HG02970 (cell line): ENCODE measurements around the gene ANO10.
"Not testable (repeated sequence)": the region's sequence is repeated elsewhere in the genome, so short reads cannot be mapped to it uniquely, and the experiment has no call there.

Experiments used
- ATAC-seq: cut with Tn5 transposase; IDR thresholded peaks from one replicate; pipeline ENCODE4 v1.9.1; 2021; ENCODE audit warnings: mild to moderate bottlenecking, moderate library complexity, moderate number of reproducible peaks; ENCODE audit not compliant: unreplicated experiment, low FRiP score

ANO10 gene

DNA sequence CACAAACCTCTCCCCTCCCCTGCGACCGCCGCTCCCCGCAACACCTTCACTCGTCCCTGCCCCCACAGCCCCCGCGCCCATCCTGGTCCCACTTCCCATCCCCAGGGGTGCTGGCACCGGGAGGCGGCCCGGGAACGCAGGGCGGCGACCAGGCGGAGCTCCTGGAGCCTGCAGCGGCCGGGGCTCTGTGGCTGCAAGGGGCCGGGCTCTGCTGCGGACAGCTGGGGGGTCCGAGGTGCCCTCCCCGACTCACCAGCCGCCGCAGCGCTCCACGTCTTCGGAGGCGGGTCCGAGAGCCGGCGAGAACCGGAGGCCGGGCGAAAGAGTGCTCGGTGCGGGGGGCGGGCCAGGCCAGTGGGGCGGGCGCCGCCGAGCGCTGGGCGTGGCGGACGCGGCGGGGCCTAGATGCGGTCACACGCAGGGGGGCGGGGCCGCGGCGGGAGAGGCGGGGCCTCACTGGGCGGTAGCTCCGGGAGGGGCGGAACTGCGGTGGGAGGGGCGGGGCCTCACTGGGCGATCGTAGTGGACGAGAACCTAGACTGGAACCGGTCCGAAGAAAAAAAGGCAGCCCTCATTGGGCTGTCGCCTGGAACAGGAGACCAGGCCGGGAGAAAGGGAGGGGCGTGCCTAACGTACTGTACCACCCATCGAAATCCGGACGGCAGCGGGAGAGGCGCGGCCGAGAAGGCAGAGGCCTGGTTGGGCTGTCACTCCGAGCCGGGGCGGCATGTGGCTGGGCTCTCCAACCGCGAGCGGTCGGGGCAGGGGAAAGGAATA is at the start of gene ANO10:
Gene ANO10 (minus strand): TSS at position 356 of the 777 bp plus-strand sequence. CDS start 16,159 bp downstream, outside the sequence.
- peak; percentile 96 for ATAC-seq

DNA sequence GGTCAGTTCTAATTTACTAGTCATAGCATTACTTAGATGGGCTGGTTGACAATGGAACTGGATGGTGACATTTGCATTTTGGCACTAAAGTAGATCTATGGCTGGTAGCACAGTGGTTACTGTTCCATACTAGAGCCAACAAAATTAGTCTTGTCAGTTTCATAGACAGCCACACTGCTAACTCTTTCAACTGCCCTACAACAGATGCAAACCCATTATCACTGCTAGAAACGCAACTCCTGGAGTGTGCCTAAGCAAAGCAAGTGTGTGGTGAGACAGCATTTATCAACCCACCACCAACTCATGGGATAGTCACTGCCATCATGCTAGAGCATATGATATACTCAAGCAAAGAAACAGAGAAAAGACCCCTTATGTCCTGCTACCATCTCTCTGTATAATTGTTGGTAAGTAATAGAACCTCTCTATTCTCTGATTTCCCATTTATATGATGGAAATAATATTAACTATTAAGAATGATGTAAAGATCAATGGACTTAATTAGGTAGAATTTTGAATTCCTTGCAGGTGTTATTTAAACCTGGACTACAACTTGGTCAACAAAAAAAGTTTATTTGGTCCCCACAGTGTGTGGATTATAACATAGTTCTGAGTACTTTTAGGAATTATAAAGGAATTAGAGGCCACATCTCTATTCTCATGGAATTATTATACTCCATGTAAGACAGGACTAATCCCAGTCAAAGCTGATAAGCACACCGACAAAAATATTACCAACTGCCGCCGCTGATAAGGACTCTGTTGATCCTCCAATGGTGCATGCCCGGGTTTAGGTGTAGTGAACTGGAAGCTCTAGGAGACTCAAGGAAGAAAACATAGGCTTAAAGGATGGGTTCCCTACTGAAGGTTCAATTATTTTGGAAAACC is 49.1 kb upstream of the ANO10 start:
- no peak for ATAC-seq

DNA sequence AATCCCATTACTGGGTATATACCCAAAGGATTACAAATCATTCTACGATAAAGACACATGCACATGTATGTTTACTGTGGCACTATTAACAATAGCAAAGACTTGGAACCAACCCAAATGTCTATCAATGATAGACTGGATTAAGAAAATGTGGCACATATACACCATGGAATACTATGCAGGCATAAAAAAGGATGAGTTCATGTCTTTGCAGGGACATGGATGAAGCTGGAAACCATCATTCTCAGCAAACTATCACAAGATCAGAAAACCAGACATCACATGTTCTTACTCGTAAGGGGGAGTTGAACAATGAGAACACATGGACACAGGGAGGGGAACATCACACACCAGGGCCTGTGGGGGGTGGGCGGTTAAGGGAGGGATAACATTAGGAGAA is 43.2 kb upstream of the ANO10 start:
- ATAC-seq, result not testable (repeated sequence)

- ATAC-seq, result not testable (repeated sequence)
These were observed 39.6 kb upstream of the ANO10 start for GRCh38 chr3:43661376-43661775.

DNA sequence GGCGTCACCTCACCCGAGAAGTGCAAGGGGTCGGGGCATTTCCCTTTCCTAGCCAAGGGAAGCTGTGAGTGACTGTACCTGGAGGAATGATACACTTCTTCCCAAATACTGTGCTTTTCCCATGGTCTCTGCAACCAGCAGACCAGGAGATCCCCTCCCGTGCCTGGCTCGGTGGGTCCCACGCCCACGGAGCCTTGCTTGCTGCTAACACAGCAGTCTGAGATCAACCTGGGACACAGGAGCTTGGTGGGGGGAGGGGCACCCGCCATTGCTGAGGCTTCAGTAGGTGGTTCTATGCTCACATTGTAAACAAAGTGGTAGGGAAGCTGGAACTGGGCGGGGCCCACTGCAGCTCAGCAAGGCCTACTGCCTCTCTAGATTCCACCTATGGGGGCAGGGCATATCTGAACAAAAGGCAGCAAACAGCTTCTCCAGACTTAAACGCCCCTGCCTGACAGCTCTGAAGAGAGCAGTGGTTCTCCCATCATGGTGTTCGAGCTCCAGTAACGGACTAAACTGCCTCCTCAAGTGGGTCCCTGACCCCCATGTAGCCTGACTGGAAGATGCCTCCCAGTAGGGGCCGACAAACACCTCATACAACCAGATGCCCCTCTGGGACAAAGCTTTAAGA is 37.6 kb upstream of the ANO10 start:
- no peak for ATAC-seq

DNA sequence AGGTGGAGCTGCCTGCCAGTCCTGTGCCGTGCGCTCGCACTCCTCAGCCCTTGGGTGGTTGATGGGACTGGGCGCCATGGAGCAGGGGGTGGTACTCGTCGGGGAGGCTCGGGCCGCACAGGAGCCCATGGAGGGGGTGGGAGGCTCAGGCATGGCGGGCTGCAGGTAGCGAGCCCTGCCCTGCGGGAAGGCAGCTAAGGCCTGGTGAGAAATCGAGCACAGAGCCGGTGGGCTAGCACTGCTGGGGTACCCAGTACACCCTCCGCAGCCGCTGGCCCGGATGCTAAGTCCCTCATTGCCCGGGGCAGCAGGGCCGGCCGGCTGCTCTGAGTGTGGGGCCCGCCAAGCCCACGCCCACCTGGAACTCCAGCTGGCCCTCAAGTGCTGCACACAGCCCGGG is 34.6 kb upstream of the ANO10 start:
- ATAC-seq, result not testable (repeated sequence)

- ATAC-seq, result no peak
These were observed 28.5 kb upstream of the ANO10 start for GRCh38 chr3:43650345-43650744.

DNA sequence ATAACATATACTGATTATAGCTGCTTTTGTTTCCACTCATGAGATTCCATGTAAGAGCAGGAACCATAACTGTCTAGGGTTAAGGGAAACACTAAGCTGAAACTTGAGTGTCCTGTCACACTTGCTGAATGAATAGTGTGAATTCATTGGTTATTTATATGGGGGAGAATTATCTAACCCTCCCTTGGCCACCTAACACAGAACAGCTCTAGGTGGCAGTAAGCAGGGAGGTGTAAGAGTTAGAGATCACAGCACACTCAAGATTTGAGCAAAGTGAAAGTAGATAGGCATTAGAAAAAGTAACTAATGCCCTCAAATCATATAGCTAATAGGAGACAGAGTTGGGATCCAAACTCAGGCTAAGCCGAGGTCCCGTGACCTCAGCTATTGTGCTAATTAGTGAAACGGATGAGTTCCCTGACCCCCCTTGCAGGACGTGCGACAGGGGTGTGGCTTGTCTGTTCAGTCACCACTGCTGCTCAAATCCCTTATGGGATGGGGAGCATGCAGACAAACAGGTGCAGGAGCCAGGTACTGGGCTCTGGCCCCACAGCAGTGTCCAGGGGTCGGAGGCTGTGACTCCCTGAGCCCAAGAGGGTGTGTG is 27.7 kb upstream of the ANO10 start:
- no peak for ATAC-seq

DNA sequence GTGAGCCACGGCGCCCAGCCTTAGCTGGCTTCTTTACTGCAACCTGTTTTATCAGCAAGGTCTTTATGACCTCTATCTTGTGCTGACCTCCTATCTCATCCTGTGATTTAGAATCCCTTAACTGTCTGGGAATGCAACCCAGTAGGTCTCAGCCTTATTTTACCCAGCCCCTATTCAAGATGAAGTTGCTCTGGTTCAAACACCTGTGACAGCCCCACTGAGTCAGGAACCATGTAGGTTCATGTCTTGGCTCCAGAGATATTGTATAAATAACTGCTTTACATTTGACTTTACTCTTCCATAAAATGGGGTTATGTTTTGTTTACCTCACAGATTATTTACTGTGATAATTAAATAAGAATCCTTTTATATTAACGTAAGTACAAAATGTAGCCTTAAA is 27.1 kb upstream of the ANO10 start:
- no peak for ATAC-seq

- no peak for ATAC-seq
These were observed 25.7 kb upstream of the ANO10 start for GRCh38 chr3:43647331-43648166.

GRCh38 chr3:43644443-43644842 is 22.6 kb upstream of the ANO10 start:
- ATAC-seq, result no peak

DNA sequence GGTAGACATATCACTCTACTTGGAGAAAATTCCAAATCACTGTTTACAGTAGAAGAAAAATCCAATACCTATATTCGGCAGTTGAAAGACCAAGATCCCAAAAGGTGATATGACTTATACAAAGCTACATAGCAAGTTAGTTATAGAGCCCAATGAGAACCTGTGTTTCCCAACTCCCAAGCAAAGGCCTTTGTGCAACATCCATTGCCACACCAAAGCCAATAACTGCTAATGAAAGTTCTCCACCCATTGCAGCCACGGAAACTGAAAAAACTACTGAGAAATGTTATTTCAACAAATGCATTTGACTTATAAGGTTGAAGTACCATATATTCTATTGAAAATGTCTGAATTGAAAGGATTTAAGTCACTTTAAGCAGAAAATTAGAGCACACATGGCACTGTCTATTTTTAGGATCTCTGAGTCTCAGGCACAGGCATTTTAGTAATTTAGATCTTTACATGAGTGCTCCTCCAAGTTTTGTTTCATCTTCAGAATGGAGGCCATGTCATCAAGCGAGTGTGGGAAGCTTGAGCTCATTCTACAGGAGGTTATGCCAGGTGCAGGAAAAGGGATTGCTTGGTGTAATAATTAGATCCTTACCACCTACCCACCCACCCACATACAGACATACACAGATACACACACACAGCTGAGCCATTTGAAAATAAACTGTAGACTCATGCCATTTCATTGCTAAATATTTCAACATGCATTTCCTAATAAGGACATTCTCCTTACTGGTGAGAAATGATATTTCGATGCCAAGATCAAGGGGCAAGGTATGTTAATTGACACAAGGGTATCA is 19.7 kb upstream of the ANO10 start:
- no peak for ATAC-seq

DNA sequence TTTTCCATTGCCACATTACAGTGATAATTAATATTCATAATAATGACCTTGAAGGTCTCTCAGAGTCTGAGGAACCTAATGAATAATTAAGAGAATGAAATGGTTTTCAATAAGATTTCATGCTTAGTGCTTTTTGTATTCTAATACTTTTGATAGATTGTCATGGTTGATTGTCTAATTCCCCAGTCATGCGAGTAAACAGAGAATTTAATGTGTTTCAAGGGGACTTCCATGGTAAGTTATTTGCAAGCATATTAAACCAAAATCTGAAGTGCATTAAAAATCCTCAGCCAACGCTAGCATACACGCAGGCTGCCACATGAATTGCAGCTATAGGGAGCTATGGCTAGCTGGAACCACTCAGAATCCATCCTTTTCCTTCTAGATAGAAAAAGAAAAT is 18.9 kb upstream of the ANO10 start:
- ATAC-seq, result no peak

DNA sequence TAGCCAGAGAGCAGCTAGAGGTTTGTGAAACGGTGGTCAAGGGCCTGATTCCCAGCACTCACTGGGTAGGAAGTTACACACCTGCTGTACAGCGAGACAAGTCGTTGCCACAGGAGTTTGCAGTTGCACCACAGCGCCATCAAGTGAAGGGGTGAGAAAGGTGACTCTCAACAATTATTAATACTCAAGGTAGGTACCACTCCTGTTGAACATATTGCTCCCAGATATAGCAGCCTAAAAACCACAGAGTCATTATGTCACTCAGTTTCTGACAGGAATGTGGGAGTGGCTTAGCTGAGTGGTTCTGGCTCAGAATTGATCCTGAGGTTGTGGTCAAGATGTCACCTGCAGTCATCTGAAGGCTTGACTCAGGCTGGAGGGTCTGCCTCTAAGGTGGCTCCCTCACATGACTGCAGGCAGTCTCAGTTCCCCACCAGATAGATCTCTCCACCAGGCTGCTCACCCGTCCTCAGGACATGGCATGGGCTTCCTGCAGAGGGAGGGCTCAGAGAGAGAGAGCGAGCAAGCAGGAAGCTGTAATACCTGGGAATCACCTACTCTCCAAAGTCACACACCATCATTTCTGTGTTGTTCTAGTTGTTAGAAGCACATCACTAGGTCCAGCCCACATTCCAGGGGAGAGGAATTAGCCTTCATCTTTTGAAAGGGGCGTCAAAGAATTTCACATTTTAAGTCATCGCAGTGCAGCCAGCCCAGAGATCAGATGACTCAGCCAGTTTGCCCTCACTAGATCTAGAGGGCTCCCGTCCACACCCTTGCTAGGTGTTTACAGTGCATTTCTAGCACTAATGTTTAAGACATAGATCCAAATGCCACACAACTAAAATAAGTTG is 17.0 kb upstream of the ANO10 start:
- no peak for ATAC-seq

DNA sequence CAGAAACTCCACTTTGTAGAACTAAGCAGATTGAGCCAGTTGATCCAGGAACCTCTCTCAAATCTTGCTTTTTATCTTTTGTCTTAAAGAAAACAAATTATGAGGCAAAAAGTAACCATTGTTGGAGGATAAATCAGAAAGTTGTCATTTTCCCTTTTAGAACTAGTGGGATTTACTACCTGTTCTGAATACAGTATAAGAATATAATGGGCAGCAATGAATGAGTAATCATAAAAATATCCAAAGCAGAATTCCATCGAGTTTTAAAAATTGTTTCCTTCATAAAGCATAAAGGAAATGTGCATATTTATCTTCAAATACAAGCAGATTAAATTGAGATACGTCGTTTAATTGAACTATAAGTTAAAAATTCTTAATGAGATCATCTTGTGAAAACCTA is 15.9 kb upstream of the ANO10 start:
- ATAC-seq, result no peak

- no peak for ATAC-seq
These were observed 11.2 kb upstream of the ANO10 start for GRCh38 chr3:43632986-43633385.

- no peak for ATAC-seq
These were observed 10.5 kb upstream of the ANO10 start for GRCh38 chr3:43632269-43632733.

GRCh38 chr3:43629741-43630140 is 7.9 kb upstream of the ANO10 start:
- no peak for ATAC-seq
